GM21825 (cell line): Measurements from ENCODE around the gene HK1.
"Not testable (repeated sequence)": the region's sequence is repeated elsewhere in the genome, so short reads cannot be mapped to it uniquely, and the experiment has no call there.

Experiments
- ATAC-seq: cut with Tn5 transposase; IDR thresholded peaks from one replicate; pipeline ENCODE4 v1.9.1; 2021; ENCODE audit warnings: mild to moderate bottlenecking, moderate library complexity; ENCODE audit not compliant: unreplicated experiment

The HK1 gene

DNA sequence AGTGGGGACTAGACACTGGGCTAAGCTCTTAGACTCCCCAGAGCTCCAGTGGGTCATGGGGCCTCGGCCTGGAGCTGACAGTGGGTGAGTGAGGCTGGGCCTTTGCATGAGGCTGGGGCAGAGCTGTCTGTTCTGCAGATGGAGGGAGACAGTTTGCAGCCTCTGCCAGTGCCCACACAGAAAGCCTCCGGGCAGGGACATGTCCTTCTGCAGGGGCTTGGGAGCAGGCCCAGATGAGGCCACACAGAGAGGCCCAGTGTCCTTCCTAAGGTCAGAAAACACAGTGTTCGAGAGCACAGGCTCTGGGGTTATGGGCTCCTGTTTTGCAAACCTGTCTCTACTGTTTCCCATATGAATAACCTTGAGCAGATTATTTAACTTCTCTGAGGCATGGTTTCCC lies 25.1 kb upstream of the HK1 start:
- no peak for ATAC-seq

GRCh38 chr10:69254877-69255276 lies 23.4 kb upstream of the HK1 start:
- no peak for ATAC-seq

- no peak for ATAC-seq
Measured at GRCh38 chr10:69259547-69260243, 18.6 kb upstream of the HK1 start.

GRCh38 chr10:69261184-69261583 lies 17.1 kb upstream of the HK1 start:
- no peak for ATAC-seq

- no peak for ATAC-seq
Measured at GRCh38 chr10:69262292-69262751, 16.0 kb upstream of the HK1 start.

- no peak for ATAC-seq
Measured at GRCh38 chr10:69265521-69265920, 12.8 kb upstream of the HK1 start.

- ATAC-seq, result no peak
Measured at GRCh38 chr10:69268761-69269416, 9.4 kb upstream of the HK1 start.

GRCh38 chr10:69269761-69270160 lies 8.5 kb upstream of the HK1 start:
- no peak for ATAC-seq

- ATAC-seq, result no peak
Measured at GRCh38 chr10:69270990-69271389, 7.3 kb upstream of the HK1 start.

DNA sequence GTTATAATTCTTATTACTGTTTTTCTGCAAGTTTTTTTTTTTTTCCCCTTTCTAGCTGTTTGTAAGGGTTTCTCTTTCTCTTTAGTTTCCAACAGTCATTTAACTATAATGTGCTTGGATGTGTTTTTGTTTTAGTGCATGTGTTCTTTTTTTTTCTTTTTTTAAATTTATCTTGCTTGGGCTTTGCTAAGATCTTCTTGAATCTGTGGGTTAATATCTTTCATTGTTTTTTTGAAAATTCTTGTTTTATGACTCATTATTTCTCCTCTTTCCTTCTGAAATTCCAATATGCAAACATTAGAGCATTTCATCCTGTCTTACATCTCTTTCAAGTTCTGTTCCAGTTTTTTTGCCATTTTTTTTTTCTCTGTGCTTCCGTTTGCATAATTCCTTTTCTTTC lies 5.7 kb upstream of the HK1 start:
- ATAC-seq, result no peak

- no peak for ATAC-seq
Measured at GRCh38 chr10:69275444-69275843, 2.9 kb upstream of the HK1 start.

DNA sequence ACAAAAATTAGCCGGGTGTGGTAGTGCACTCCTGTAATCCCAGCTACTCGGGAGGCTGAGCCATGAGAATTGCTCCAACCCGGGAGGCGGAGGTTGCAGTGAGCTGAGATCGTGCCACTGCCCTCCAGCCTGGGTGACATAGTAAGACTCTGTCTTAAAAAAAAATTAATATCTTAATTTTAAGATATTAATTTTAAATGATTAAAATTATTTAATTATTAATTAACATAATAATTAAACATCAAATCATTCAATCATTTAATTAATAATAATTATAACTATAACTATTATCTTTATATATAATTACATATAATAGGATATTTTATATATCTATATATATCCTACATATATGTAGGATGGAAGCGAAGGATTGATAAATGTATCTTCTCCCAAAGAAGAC lies 1.8 kb upstream of the HK1 start:
- no peak for ATAC-seq

- ATAC-seq, result no peak
Measured at GRCh38 chr10:69279110-69279509, 814 bp downstream of the HK1 start.

- ATAC-seq, result no peak
Measured at GRCh38 chr10:69281507-69282413, 3.5 kb downstream of the HK1 start.

GRCh38 chr10:69284402-69284801 lies 6.1 kb downstream of the HK1 start:
- not testable (repeated sequence) for ATAC-seq

DNA sequence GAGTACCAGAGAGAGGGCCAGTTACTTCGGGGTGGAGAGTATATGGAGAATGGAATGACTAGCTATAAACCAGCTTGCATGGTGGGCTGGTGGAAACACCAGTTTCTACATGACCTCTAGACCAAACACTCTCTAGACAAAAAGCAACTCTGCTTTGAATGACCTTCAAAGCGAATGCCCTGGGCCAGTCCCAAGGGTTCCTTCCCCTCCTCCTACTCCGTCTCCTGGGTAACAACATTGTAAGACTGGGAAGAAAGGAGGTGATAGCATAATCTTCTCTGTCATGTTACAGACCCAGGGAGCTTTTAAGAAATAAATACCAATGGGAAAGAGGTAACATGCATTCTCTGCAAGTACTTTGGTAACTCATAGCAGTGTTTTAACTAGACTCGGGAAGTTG lies 7.4 kb downstream of the HK1 start:
- no peak for ATAC-seq

DNA sequence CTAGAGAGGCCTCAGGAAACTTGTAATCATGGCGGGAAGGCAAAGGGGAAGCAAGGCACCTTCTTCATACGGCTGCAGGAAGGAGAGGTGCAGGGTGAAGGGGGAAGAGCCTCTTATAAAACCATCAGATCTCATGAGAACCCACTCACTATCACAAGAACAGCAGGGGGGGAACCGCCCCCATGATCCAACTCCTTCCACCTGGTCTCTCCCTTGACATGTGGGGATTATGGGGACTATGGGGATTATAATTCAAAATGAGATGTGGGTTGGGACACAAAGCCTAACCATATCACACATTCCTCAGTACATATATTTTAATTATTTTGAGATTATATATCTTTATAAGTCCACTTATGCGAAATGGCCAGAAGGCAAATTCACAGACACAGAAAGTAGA lies 8.9 kb downstream of the HK1 start:
- ATAC-seq, result no peak

DNA sequence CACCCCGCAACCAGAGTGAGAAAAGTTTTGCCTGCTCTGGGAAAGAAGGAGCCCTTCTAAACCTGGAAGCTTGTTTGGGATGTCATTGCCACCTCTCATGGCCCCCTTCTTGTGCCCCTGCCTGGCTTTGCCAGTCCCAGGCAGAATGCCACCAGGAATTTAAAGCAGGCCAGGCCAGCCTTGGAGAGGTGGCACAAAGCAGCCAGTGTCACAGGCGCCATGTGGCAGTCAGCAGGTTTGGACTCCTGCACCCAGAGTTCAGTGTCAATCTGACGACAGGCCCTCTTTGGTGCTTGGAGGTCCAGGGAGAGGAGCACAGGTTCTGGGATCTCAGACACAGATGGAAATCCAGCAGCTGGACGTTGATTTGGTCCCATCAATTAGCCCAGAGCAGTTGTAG lies 12.7 kb downstream of the HK1 start:
- ATAC-seq, result no peak

DNA sequence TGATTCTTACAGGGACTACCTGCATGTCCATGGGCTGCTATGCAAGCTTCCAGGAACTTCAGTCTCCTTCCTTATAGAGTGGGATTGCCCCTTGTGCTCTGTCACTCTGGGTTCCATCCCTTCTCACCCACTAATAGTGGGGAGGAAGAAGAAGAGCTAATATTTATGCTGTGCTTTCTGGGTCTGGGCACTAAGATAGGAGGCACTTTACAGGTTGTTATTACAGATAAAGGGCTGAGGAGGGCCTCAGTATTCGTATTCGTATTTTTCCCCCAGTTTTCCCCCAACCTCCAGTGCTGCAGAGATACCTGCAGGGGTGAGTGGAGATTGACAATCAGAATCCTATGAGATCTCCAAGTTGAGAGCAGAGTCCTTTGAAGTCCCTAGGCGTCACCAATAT lies 14.2 kb downstream of the HK1 start:
- no peak for ATAC-seq

- ATAC-seq, result no peak
Measured at GRCh38 chr10:69295027-69295636, 16.8 kb downstream of the HK1 start.

DNA sequence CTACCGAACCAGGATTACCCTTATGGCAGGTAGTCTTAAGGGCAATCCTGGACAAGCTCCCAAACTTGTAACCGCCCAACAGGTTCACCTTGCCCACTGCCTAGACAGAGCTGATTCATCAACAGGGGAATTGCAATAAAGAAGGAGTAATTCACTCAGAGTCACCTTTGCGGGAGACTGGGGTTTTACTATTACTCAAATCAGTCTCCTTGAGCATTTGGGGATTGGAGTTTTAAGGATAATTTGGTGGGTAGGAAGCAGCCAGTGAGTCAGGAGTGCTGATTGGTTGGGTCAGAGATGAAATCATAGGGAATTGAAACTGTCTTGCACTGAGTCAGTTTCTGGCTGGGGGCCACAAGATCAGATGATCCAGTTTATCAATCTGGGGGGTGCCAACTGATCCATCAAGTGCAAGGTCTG lies 25.3 kb downstream of the HK1 start:
- no peak for ATAC-seq
